ENCODE results near the gene NUP88. TPM values are rescaled to one million over a fixed set of nuclear protein-coding genes. Genes with fewer than 3 reads are reported as not detected.

The NUP88 gene
- total RNA-seq, 6 donors from 2014 or later, result 40.4 to 91.4 (median 49.8) TPM

- Histone ChIP-seq H3K27me3 (no peaks in the 10 kb centered on the region), H3K27ac (no peak overlapping the region), H3K4me1 (no peaks in the 10 kb centered on the region), H3K36me3 (peaks cover 10 to 71% (median 48%) of the 10 kb centered on the region in 4 donors), H3K9me3 (no peaks in the 10 kb centered on the region), H3K4me3 (no peak overlapping the region)
- DNase-seq (no peak), ATAC-seq (ENCODE audit: low FRiP score in 2 of 2) (peak in 1 of 2 donors; percentile 66)
- 91 to 94% methylated on average over 6 of the region's 6 CpGs for WGBS, 2 donors
- no peak for TF ChIP-seq POLR2AphosphoS5 (IDR thresholded peaks at IDR 0.05)
- TF ChIP-seq CTCF (IDR thresholded peaks at IDR 0.05), result no peak
- no peak for TF ChIP-seq POLR2A (IDR thresholded peaks at IDR 0.05)
- no peak for TF ChIP-seq EP300 (IDR thresholded peaks at IDR 0.05)
Observed at GRCh38 chr17:5364156-5364555, 55.3 kb downstream of the NUP88 start.

- Histone ChIP-seq H3K4me1 (no peaks in the 10 kb centered on the region), H3K4me3 (no peak overlapping the region), H3K27ac (no peak overlapping the region), H3K9me3 (no peaks in the 10 kb centered on the region), H3K36me3 (peaks cover 12 to 73% (median 46%) of the 10 kb centered on the region in 4 donors), H3K27me3 (no peaks in the 10 kb centered on the region)
- DNase-seq (no peak), ATAC-seq (ENCODE audit: low FRiP score in 2 of 2) (no peak)
- 77 to 82% methylated on average over 7 of the region's 7 CpGs for WGBS, 2 donors
- TF ChIP-seq EP300 (IDR thresholded peaks at IDR 0.05) (no peak), POLR2A (IDR thresholded peaks at IDR 0.05) (no peak), CTCF (IDR thresholded peaks at IDR 0.05) (no peak), POLR2AphosphoS5 (IDR thresholded peaks at IDR 0.05) (no peak)
Observed at GRCh38 chr17:5362162-5362811, 57.2 kb downstream of the NUP88 start.

GRCh38 chr17:5361426-5361825, 58.0 kb downstream of the NUP88 start:
- TF ChIP-seq CTCF (IDR thresholded peaks at IDR 0.05) (no peak), POLR2AphosphoS5 (IDR thresholded peaks at IDR 0.05) (no peak), POLR2A (IDR thresholded peaks at IDR 0.05) (no peak), EP300 (IDR thresholded peaks at IDR 0.05) (no peak)
- no peak overlapping the region for H3K27ac ChIP-seq
- no peak overlapping the region for H3K4me3 ChIP-seq
- H3K27me3 ChIP-seq, result no peaks in the 10 kb centered on the region
- no peak for ATAC-seq (ENCODE audit: low FRiP score in 2 of 2)
- H3K36me3 ChIP-seq, result peaks cover 12 to 76% (median 46%) of the 10 kb centered on the region in 4 donors
- DNase-seq, result no peak
- H3K4me1 ChIP-seq, result no peaks in the 10 kb centered on the region
- H3K9me3 ChIP-seq, result no peaks in the 10 kb centered on the region
- WGBS, 2 donors, result 78 to 83% methylated on average over 9 of the region's 9 CpGs

- peak in 1 of 2 donors; percentile 67 for ATAC-seq (ENCODE audit: low FRiP score in 2 of 2)
Observed at GRCh38 chr17:5355421-5356129, 63.9 kb downstream of the NUP88 start.

More at GRCh38 chr17:5355421-5356129, 63.9 kb downstream of the NUP88 start:
- H3K9me3 ChIP-seq, result no peaks in the 10 kb centered on the region
- no peaks in the 10 kb centered on the region for H3K27me3 ChIP-seq
- H3K4me1 ChIP-seq, result no peaks in the 10 kb centered on the region
- DNase-seq, result no peak
- H3K36me3 ChIP-seq, result peaks cover 7 to 91% (median 41%) of the 10 kb centered on the region in 4 donors
- 80 to 85% methylated on average over 3 of the region's 3 CpGs for WGBS, 2 donors
- TF ChIP-seq POLR2A (IDR thresholded peaks at IDR 0.05) (no peak), POLR2AphosphoS5 (IDR thresholded peaks at IDR 0.05) (no peak), CTCF (IDR thresholded peaks at IDR 0.05) (no peak), EP300 (IDR thresholded peaks at IDR 0.05) (no peak)
- H3K4me3 ChIP-seq, result no peak overlapping the region
- H3K27ac ChIP-seq, result peak overlapping the region in 1 of 4 donors; percentile 10

Measured in upper lobe of left lung (tissue), 6 donors.